NCI-H748 (cell line): ENCODE data around the gene BEND7.
"Not testable (repeated sequence)": the region's sequence is repeated elsewhere in the genome, so short reads cannot be mapped to it uniquely, and the experiment has no call there.

Source experiments
- DNase-seq: peaks from one replicate; lab custom pipeline; 2025; ENCODE audit not compliant: unreplicated experiment; lab: John Stamatoyannopoulos, UW

BEND7 gene, protein sequence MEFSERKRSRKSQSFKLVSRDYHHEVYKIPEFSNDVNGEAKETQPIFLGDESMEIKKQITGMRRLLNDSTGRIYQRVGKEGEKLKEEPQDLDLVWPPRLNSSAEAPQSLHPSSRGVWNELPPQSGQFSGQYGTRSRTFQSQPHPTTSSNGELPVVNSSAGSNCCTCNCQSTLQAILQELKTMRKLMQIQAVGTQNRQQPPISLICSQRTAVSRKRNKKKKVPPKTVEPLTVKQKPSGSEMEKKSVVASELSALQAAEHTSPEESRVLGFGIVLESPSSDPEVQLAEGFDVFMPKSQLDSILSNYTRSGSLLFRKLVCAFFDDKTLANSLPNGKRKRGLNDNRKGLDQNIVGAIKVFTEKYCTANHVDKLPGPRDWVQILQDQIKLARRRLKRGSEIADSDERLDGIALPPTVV

DNA sequence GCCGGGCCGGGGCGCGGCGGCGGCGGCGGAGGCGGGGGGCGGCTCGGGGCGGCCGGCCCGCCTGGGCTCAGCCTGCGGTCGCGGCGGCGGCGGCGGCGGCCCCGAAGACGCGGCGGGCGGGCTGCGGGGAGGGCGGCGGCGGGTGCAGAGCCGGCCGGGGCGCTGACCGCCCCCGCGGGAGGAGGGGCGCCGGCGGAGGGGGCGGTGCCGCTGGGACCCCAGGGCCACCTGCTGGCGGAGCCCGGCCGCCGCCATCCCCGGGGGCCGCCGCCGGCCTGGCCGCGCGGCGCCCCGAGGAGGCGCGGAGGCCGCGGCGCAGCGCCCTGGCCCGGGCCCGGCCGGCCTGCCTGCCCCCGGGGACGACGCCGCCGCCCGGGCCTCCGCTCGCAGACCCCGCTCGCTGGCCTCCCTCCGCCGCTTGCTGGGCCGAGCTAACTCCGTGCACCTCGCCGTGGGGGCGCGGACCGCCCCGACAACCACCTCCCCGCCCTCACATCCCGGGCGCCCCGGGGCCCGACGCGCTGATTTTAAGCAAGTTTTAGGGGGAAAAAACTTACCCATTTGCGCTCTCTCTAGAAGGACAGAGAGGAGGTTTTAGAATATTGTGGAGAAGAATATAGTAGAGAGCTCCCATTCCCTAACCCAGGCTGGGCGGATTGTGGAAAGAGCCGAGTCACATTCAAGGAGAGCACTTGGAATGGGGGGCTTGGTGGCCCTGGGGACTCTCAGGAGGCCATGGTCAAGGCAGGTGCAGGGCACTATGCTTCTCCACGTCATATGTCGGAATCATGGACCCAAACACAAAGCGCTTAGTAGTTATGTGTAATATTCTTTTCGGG is at the start of gene BEND7:
TSS of gene BEND7 (minus strand) at position 140 of the 839 bp plus-strand sequence. CDS start 481 bp downstream, outside the sequence.
- DNase-seq, result peak; percentile 42

DNA sequence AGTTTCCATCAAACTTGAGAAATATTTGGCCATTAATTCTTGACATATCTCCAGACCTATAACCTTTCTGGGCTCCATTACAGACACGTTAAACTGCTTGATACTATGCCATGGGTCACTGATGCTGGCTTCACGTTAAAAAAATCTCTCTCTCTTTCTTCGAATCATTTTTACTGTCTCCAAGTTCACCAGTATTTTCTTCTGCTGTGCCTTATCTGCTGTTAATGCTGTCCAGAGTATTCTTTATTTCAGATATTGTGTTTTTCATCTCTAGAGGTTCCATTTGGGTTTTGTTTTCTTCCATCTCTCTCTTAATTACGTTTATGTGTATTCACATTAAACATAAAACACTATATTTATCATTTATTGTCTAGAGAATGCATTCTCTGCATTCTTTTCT is 45.1 kb upstream of the BEND7 start:
- DNase-seq, result no peak

DNA sequence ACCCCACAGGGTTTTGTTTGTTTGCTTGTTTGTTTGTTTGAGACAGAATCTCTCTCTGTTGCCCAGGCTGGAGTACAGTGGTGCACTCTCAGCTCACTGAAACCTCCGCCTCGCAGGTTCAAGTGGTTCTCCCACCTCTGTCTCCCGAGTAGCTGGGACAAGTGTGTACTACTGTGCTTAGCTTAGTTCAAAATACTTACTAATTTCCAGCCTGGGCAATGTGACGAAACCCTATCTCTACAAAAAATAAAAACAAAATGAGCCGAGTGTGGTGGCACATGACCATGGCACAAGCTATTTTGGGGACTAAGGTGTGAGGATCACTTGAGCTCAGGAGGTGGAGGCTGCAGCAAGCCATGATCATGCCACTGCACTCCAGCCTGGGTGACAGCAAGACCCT is 42.7 kb upstream of the BEND7 start:
- no peak for DNase-seq

DNA sequence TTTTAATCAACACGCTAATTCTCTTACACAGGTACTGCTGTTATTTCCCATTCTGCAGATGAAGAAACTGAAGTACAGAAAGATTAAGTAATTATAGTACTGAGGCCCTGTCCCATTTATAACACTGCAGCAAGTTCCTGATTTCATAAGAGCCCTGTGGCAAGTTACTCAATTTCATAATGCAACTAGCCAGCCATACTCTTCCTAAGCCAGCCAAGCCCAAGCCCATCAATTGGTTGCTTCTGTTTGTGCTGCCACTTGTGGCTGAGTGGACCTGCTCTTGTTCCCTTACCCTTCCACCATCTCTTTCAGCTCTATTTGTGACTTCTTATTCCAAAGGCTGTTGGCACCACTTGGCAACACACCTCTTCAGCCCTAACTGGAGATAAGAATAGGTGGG is 38.2 kb upstream of the BEND7 start:
- no peak for DNase-seq

DNA sequence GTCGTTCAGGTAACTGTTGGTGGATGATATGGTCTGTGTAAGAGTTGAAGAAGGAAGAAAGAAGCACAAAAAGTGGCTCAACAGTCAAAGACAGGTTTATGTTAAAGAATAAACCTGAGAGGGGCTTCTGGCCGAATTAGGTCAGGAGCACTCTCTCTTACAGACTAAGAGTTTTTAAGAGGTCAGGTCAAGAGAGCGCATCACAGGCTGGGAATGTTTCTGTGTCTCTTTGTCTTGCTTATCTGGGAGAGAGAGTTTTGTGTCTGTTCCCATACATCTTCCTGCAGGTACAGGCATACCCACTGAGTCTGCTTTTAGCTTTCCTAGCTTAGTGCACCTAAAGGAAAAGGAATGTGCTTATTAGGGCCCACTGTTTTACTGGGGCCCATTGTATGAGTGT is 35.8 kb upstream of the BEND7 start:
- DNase-seq, result no peak

DNA sequence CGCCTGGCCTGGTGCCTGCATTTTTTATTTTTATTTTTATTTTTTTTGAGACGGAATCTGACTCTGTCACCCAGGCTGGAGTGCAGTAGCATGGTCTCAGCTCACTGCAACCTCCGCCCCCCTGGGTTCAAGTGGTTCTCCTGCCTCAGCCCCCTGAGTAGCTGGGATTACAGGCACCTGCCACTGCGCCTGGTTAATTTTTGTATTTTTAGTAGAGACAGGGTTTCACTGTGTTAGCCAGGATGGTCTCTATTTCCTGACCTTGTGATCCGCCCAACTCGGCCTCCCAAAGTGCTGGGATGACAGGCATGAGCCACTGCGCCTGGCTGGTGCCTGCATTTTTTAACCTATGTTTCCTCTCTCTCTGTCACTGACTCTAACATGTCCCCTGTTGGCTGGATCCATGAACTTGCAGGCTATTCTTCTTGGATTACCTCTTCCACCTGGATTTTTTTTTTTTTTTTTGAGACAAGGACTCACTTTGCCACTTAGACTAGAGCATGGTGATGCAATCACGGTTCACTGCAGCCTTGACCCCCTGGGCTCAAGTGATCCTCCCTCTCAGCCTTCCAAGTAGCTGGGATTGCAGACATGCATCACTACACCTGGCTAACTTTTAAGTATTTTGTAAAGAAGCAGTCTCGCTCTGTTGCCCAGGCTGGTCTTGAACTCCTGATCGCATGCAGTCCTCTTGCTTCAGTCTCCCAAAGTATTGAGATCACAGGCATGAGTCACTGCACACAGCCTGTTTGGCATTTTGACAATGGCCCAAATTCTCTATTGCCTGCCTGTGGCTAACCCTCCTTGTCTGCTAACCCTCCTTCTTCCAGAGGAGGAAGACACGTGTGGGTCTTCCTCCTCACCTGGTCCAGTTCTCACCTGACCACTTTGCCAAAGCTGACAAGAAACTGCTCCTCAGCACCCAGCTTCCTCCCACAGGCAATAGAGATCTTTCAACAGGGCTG is 34.9 kb upstream of the BEND7 start:
- DNase-seq, result no peak

DNA sequence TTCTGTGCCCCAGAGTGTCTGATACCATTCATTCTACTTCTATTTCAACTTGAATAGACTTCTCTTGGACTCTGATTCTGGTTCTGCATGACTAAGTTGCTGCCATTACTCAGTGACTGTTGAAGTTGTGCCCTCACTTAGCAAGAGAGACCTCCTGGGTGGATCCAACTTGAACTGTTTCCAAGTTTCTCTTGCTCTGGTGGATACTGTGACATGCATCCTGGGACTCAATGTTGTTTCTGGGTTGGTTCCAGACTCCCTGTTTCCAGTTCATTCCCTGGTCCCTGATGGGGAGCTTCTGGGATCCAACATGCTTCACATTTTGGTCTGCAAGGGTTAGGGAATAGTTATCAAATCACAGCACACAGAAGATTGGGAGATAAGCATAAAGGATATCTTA is 31.8 kb upstream of the BEND7 start:
- DNase-seq, result no peak

DNA sequence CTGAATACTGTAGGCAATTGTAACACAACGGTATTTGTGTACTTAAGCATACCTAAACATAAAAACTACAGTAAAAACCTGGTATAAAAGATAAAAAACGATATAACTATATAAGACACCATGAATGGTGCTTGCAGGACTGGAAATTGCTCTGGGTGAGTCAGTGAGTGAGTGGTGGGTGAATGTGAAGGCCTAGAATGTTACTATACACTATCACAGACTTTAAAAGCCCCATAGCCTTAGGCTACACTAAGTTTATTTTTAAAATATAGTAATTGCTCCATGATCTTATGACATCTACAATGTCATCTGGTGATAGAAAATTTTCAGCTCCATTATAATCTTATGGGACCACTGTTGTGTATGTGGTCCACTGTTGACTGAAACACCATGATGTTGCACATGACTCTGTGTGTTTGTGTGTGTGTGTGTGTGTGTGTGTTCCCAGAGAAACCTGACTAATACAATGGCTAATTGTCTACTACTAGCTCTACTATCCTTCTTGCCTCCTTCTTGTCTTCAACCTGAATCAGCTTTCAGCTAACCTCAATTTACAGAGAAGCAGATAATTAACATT is 30.4 kb upstream of the BEND7 start:
- DNase-seq, result no peak

DNA sequence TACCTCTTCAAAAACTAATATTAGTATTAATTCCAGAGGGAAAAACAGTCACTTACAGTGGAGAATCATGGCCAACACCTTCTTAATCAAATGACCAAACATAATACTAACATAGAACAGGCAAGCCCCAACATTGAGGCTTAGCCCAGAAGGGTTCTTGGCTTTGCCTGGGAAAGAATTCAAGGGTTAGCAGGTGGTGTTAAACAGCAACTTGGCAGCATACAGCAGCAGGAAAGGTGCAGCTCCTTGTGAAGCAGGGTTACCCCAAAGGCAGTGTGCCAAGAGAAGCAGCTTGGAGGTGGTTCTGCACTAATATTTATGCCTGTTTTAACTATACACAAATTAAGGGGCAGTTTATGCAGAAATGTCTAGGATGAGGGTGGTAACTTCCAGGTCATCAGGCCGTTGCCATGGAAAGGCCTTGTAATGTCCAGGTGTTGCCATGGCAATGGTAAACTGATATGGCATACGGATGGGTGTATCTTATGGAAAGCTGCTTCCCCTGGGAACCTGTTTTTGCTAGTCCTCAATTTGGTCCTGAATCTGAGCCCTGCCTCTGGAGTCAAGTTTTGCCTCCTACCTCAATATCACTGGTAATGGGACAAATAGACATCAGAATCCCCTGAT is 27.2 kb upstream of the BEND7 start:
- DNase-seq, result peak; percentile 90

DNA sequence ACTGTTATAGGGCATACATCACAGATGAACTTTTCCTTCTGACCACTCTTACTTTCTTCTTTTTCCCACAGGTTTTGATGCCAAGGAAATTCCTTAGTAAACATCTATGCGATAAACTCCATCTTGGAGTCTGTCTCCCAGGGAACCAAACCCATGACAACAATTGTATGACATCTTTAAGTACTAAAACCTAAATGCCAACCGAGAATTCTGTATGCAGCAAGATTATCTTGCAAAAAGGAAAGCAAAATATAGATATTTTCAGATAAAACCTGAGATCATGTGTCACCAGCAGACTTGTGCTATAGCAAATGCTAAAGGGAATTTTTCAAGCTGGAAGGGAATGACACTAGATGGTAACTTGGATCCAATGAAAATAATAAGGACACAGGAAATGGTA is 22.0 kb upstream of the BEND7 start:
- no peak for DNase-seq

DNA sequence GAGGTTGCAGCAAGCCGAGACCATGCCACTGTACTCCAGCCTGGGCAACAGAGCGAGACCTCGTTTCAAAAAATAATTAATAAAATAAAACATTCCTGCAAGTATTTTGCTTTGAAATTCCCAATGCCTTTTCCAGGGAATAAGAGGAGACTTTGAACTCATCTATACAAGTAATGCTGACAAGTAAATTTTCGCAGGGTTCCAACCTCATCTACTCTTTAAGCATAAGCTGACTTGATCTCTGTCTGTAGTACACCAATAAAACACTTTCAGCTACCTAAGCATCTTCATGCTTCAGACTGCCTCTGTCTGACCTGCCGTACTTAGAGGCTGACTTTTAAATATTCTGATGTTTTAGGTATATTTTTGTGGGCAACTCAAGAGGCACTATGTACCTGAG is 13.7 kb upstream of the BEND7 start:
- no peak for DNase-seq

DNA sequence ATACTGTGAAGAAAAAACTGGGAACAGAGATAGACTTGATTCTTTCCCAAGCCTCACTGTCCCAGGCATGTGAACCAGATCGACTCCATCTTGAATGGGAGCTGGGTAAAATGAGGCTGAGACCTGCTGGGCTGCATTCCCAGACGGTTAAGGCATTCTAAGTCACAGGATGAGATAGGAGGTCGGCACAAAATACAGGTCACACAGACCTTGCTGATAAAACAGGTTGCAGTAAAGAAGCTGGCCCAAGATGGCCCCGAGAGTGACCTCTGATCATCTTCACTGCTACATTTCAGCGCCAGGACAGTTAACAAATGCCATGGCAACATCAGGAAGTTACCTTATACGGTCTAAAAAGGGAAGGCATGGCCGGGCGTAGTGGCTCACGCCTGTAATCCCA is 9.2 kb upstream of the BEND7 start:
- DNase-seq, result not testable (repeated sequence)

DNA sequence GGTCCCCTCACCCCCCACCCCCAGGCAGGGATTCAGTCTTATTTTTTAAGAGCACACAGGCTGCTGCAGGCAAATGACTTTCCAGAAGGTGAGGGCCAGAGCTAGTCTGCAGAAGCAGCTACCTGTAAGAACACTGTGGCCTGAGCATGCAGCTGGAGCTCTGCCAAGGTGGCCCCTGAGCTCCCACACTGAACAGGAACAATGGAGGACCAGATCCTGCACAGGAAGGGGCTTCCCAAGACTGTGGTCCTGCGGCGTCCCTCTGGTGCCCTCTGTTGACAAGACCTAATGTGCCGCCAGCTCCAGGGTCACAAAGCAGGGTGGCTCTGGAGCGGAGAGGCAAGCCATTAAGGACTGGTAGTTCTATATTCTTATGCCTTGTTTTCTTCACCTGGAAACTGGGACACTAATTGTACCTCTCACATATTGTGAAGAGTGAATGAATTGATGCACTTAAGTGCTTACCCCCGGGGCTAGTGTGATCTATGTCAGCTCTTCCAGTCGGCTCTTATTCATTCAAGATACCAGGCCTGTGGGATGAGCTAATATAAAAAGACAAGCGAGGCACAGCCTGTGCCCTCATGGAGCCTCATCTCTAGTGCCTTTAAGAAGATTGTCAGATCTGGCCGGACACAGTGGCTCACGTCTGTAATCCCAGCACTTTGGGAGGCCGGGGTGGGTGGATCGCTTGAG is 8.0 kb upstream of the BEND7 start:
- DNase-seq, result peak; percentile 88

DNA sequence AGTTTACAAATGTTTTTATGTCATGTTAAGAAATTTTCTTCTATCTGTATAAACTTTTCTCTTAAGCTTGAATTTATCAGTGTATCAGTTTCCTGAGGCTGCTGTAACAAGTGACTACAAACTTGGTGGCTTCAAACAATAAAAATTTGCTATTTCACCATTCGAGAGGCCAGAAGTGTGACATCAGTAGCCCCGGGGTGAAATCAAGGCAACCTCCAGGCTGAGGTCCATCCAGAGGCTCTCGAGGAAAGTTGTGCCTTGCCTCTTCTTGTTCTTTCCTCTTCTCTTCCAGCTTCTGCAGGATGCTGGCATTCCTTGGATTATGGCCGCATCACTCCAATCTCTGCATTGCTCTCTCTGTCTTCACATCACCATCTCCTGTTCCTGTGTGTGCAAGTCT is 6.5 kb upstream of the BEND7 start:
- no peak for DNase-seq

DNA sequence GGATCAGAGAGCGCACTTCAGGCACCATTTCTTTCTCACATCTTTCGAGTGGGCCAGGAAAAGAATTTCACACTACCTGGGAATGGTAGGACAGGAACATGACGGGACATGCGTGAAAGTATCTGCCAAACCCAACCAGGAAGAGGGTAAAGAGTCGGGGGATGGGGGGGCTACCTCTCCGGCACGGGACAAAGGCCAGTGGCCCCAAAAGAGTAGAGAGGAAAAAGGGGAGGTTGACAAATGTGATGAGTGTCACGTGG is 830 bp upstream of the BEND7 start:
- no peak for DNase-seq

DNA sequence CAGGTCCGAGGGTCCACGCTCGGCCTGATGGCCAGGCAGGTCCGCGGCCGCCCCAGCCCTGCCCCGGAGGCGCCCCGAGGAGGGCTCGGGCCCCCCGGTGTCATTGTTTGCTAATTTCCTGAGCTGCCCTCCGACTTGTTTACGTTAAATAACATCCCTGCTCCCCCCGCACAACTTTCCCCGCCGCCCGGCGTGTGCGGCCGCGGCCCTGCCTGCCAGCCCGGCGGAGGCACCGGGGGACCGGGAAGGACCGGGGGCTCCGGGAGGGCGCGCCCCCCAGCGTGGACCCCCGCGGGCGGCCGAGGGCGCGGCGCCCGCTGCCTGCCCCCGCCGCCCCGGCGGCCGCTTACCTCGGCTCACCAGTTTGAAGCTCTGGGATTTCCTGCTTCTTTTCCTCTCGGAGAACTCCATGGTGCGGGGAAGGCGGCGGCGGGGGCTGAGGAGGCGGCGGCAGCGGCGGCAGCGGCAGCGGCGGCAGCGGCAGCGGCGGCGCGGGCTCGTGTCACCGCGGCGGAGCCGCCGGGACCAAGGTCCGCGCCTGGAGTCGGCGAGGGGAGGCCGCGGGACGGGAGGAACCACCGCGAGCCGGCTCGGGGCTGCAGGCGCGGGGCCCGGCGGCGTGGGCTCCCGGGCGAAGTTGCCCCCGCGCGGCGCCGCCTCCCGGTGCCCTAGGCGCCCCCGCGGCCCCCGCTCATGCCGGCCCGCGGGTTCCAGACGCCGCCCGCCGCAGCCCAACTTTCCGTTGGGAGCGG is 515 bp downstream of the BEND7 start:
- DNase-seq, result peak; percentile 39

DNA sequence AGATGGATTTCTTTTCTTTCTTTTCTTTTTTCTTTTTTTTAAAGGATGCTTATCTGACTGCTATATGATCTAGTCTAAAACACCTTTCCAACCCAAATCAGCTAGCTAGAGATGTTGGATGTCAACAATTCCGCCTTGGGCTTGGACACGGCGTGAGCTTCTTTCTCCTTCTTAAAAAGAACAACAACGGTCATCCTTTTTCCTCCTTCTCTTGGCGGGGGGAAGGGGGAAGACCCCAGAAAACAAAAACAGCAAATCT is 1.0 kb downstream of the BEND7 start:
- no peak for DNase-seq

DNA sequence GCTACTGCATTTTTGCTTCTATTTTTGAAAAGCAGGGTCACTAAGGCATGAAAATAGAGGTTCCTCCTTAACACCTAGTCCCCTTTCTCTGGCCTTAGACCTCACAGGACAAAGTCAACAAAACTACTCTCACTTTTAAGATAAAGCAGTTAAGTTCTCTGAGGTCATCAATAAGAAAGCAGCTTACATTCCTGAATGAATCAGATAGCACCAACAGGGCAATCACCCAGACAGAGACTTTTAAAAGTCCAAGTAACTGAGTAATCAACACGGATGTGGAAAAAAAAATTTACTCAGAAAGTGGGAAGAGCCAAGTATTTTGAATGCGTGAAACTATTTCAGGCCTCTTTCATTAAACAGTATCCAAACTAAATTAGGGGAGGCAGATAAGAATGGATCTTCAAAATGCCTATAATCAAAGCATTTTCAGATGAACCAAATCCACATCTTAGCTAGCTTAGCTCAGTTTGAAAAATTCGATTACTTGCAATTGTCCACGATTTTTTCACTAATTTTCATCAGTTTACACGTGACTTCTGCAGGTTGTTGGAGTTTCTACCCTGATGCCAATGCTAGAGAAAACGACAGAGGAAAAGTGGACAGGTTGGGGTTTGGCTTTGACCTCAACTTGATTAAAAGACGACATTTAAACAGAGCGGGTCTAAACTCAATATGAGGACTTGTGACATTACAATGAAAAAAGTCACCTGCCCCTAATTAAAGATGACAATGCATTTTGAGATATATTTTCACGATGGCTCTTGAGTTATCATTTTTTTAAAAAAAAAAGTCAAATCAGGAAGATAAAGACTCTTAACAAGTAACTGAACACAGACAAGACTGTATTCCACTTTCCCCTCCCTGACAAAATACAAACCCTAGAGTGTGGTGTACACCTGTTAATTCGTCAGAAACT is 1.6 kb downstream of the BEND7 start:
- no peak for DNase-seq

DNA sequence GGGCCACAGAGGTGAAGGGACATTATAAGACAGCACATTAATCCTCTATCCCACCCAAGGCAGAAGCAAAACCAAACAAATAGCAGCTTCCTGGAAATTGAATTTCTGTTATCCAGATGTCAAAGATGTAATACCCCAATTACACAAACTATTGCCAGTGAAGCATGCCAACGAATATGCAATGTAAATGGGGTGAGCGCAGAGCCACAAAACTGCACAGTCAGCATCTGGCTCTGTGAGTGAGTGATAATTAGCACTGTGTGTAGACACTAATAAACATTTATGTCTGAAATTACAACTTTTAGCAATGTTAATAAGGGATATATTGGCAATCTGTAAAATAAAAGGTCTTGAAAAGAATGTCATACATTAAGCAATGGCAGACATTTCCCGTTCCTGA is 3.2 kb downstream of the BEND7 start:
- no peak for DNase-seq
